HepG2 (cell line): ENCODE data around the gene CDC42SE2. TPM values are rescaled to one million over a fixed set of nuclear protein-coding genes. Genes with fewer than 3 reads are reported as not detected.

Experiments
- ATAC-seq: fragments of 200-7000 bp; cut with Tn5 transposase; 3 replicates; pipeline ENCODE4 v1.9.1; 2020; ENCODE audit warnings: mild to moderate bottlenecking, moderate library complexity
- BruUV-seq: library from RNA; stranded (reverse); fragments of 400-500 nt; replicated peaks from 2 replicates; lab custom pipeline; 2021; lab: Mats Ljungman, UMichigan
- CTCF ChIA-PET: fragments of 300-600 bp; formaldehyde crosslinking; extraction: SDS; loops from one replicate; lab custom pipeline; 2021; ENCODE audit warnings: low total read pairs, inconsistent platforms, low intra/inter-chr PET ratio; lab: Yijun Ruan, JAX
- POLR2A ChIA-PET: fragments of 350-600 bp; sonication (Branson Sonifier 250); formaldehyde crosslinking; loops from one replicate; lab custom pipeline; 2020; ENCODE audit warnings: antibody characterized with exemption, inconsistent platforms; lab: Yijun Ruan, JAX
- DNase-seq: peaks from one replicate; pipeline ENCODE4 v3.0.0-alpha.2; 2015; ENCODE audit warnings: low spot score
- FAIRE-seq: peaks from 3 replicates; lab custom pipeline; 2011; peaks lifted over from hg19 to GRCh38; lab: Jason Lieb, UNC
- H2AFZ ChIP-seq: one replicate; pipeline ENCODE4 v1.6.1; 2011; ENCODE audit warnings: low read length, inconsistent platforms
- H3K27ac ChIP-seq: fragments of 300-600 bp; 3 replicates; pipeline ENCODE4 v1.8.0; 2011; ENCODE audit warnings: mixed run types, mild to moderate bottlenecking, mixed read lengths, low read length, inconsistent platforms; ENCODE audit not compliant: insufficient read depth; ENCODE audit errors: extremely low read length
- H3K27me3 ChIP-seq, 2 experiments: fragments of 200-600 bp in 1 of 2; 2 replicates in 1 of 2; 3 replicates in 1 of 2; pipeline versions ENCODE4 v1.6.0 to v1.8.0; 2011; ENCODE audit warnings: low read length in 2 of 2, mild to moderate bottlenecking in 2 of 2, moderate library complexity in 2 of 2, inconsistent platforms in 1 of 2; ENCODE audit not compliant: insufficient read depth in 2 of 2, control insufficient read depth in 1 of 2
- H3K36me3 ChIP-seq, 2 experiments: fragments of 200-600 bp in 1 of 2; replicated peaks in 1 of 2; 2 replicates in 1 of 2; 3 replicates in 1 of 2; pipeline versions ENCODE4 v1.5.1 to v1.8.0; 2011; ENCODE audit warnings: low read length in 2 of 2, inconsistent platforms in 1 of 2; ENCODE audit not compliant: insufficient read depth in 2 of 2, control insufficient read depth in 1 of 2
- H3K4me1 ChIP-seq: 2 replicates; pipeline ENCODE4 v1.5.1; 2012; ENCODE audit warnings: low read length, inconsistent platforms; ENCODE audit not compliant: insufficient read depth
- H3K4me2 ChIP-seq: 2 replicates; pipeline ENCODE4 v1.6.0; 2011; ENCODE audit warnings: low read depth, low read length, inconsistent platforms
- H3K4me3 ChIP-seq, 3 experiments: fragments of 200-600 bp in 1 of 3; sonication (generic), shearing (Covaris generic) in 1 of 3; replicated peaks in 1 of 3; 2 replicates each; pipeline ENCODE4 v1.5.1; 2011 to 2016; ENCODE audit warnings: low read length in 3 of 3, inconsistent platforms in 2 of 3, low read depth in 2 of 3, mild to moderate bottlenecking in 2 of 3, control low read depth in 1 of 3, mixed read lengths in 1 of 3; ENCODE audit not compliant: insufficient read depth in 1 of 3
- H3K79me2 ChIP-seq: one replicate; pipeline ENCODE4 v1.6.1; 2011; ENCODE audit warnings: low read length, inconsistent platforms; ENCODE audit not compliant: insufficient read depth
- H3K9ac ChIP-seq: 2 replicates; pipeline ENCODE4 v1.6.0; 2011; ENCODE audit warnings: mild to moderate bottlenecking, low read depth, low read length, inconsistent platforms; ENCODE audit not compliant: insufficient read depth
- H3K9me3 ChIP-seq: 2 replicates; pipeline ENCODE4 v1.5.1; 2012; ENCODE audit warnings: mild to moderate bottlenecking, low read length
- H4K20me1 ChIP-seq: 2 replicates; pipeline ENCODE4 v1.6.0; 2011; ENCODE audit warnings: inconsistent platforms, mild to moderate bottlenecking, low read length, moderate library complexity; ENCODE audit not compliant: insufficient read depth
- ASH2L ChIP-seq: fragments of 300-600, 200-600 bp; sonication (generic); IDR thresholded peaks from 2 replicates; pipeline ENCODE4 v1.7.0; 2017; ENCODE audit warnings: low read depth, mild to moderate bottlenecking, moderate library complexity, mixed read lengths, low read length; ENCODE audit not compliant: insufficient read length
- SATB2 ChIP-seq: sonication (generic); formaldehyde crosslinking; IDR thresholded peaks from 2 replicates; pipeline ENCODE4 v1.5.0; 2020; ENCODE audit warnings: missing genetic modification reagents
- ZNF263 ChIP-seq: sonication (generic); formaldehyde crosslinking; IDR thresholded peaks from 2 replicates; pipeline ENCODE4 v1.4.0; 2020; ENCODE audit warnings: missing genetic modification reagents
- ZNF770 ChIP-seq: sonication (generic); formaldehyde crosslinking; IDR thresholded peaks from 2 replicates; pipeline ENCODE4 v1.5.0; 2020; ENCODE audit warnings: mild to moderate bottlenecking, missing genetic modification reagents
- WGBS: methylation state at CpG from one replicate; pipeline ENCODE4 v1.1.6; 2017; ENCODE audit warnings: low lambda C conversion rate; 5-methylcytosine and 5-hydroxymethylcytosine counted together
- in situ Hi-C: cut with HindIII; loops from 2 replicates; pipeline ENCODE4 v1.10.0; 2017; ENCODE audit warnings: low pct_unique_long_range_greater_than_20kb; ENCODE audit not compliant: extremely low pct_ligation_motif_present
- intact Hi-C: fragments of 100-400 bp; cut with micrococcal nuclease; formaldehyde crosslinking; loops from one replicate; pipeline ENCODE4 v1.10.0; 2022; ENCODE audit not compliant: unreplicated experiment
- polyA plus RNA-seq, 8 experiments: library from polyadenylated mRNA; depleted of rRNA in 3 of 8; stranded (reverse) in 7 of 8; unstranded in 1 of 8; fragments of >200 nt; fragmentation: Illumina TruSeq in 4 of 8; extraction: Trizol in 4 of 8; gene quantifications; 2 replicates each; pipeline versions ENCODE4 v1.2.1 to v1.2.3, GENCODE V29; 2011 to 2016; ENCODE audit warnings: low read depth in 4 of 8, missing spikeins in 1 of 8, mixed read lengths in 1 of 8; ENCODE audit not compliant: insufficient read depth in 1 of 8
- total RNA-seq, 5 experiments: library from RNA; depleted of rRNA; stranded (reverse); fragments of >200 nt; fragmentation: Illumina TruSeq; extraction: Trizol; gene quantifications; 2 replicates each; pipeline ENCODE4 v1.2.3, GENCODE V29; 2016; ENCODE audit warnings: low read depth in 1 of 5
- TF ChIP-seq, protein P1 (sequence below): sonication (generic); formaldehyde crosslinking; IDR thresholded peaks from 2 replicates; pipeline ENCODE4 v1.4.0; 2020; ENCODE audit warnings: missing genetic modification reagents, borderline replicate concordance

CDC42SE2 gene
- total and polyA plus RNA-seq, 2 of the 13 experiments (the other 11 are each of a cell fraction or from before 2014, with no cell fraction given), result 19.6 to 25.0 TPM

GRCh38 chr5:131387255-131387654 is 123.4 kb downstream of the CDC42SE2 start:
- no TSS peak for BruUV-seq
- Histone ChIP-seq H3K9ac (peak overlapping the region; percentile 66), H3K9me3 (no peaks in the 10 kb centered on the region), H3K4me1 (peaks cover 37% of the 10 kb centered on the region), H4K20me1 (no peaks in the 10 kb centered on the region), H2AFZ (no peak overlapping the region), H3K27ac (peak overlapping the region; percentile 91), H3K36me3 (peaks cover 5 to 17% of the 10 kb centered on the region in 2 experiments; a peak in 3 of 5 replicates), H3K79me2 (peaks cover 3% of the 10 kb centered on the region), H3K4me3 (no peak overlapping the region), H3K27me3 (no peaks in the 10 kb centered on the region), H3K4me2 (peak overlapping the region; percentile 55)
- ATAC-seq, result peak; percentile 10
- FAIRE-seq, result no peak
- peak; percentile 70 for TF ChIP-seq ZNF263
- TF ChIP-seq, protein P1, sequence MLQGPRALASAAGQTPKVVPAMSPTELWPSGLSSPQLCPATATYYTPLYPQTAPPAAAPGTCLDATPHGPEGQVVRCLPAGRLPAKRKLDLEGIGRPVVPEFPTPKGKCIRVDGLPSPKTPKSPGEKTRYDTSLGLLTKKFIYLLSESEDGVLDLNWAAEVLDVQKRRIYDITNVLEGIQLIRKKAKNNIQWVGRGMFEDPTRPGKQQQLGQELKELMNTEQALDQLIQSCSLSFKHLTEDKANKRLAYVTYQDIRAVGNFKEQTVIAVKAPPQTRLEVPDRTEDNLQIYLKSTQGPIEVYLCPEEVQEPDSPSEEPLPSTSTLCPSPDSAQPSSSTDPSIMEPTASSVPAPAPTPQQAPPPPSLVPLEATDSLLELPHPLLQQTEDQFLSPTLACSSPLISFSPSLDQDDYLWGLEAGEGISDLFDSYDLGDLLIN (CRISPR knock-in tag), result no peak
- TF ChIP-seq ZNF770 (CRISPR knock-in tag), result peak; percentile 69
- 0 out of 2 replicates have a peak, but pooled peaks have one; percentile 27 for TF ChIP-seq SATB2 (CRISPR knock-in tag)
- peak; percentile 1 for TF ChIP-seq ASH2L
- CTCF ChIA-PET, result no interaction called here
- in situ Hi-C loops, result loop anchor here (25.0 kb wide), 1 partner anchor 500 kb away; no protein-coding TSS in a partner anchor
- DNase-seq, result no peak
- POLR2A ChIA-PET, result interaction anchor here (0.6 kb wide), 1 partner anchor 20 kb away, joined by 4 read pairs; no protein-coding TSS in a partner anchor
- 91% methylated on average over 6 of the region's 6 CpGs for WGBS
- intact Hi-C loops, result no loop called here
